ENCODE data around the gene DCST1. TPM values are rescaled to one million over a fixed set of nuclear protein-coding genes. Genes with fewer than 3 reads are reported as not detected.

Gene DCST1
- total RNA-seq, 1 experiment from 2014 or later = 0.32 TPM

DNA sequence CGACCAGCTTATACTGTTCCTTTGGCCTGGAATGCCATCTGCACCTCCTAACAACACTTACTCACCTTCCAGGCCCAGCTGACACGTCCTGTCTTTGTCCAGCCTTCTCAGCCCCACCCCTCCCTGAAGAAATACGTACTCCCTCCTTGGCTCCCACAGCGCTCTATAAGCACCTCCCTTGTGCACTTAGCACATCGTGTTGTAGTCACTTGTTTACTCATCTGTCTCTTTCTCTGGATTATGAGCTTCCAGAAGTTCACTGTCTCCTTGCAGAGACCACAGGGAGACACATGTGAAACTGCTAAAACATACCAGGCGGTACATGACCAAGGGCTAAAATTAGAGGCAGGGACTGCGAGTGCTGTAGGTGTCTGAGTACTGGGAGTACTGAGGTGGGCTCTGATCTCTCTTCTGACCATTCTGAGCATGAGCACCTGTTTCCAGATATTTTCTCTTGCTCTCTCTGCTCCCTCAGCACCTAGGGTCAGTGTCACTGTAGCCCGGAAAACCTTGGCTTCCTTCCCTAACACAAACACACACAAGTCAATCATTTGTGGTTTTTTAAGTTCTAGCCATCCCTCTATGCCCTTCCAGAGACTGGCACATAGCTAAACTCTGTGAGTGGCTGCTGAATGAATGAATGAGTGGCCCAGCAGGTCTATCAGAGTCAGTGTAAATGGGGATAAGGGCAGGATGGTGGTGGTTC lies 5.1 kb downstream of the DCST1 start (continued):
- TF ChIP-seq SP1 (IDR thresholded peaks at IDR 0.05; ENCODE audit: low read depth) (no peak), JUND (IDR thresholded peaks at IDR 0.05) (no peak), YY1 (IDR thresholded peaks at IDR 0.05; ENCODE audit: extremely low read depth, insufficient replicate concordance, low read depth, low read length) (no peak), TCF7L2 (IDR thresholded peaks at IDR 0.05; ENCODE audit: borderline replicate concordance, extremely low read depth, insufficient read depth, insufficient read length) (no peak), POLR2AphosphoS5 (IDR thresholded peaks at IDR 0.05; ENCODE audit: low read depth, low read length) (no peak)
- TF ChIP-seq, protein P1, sequence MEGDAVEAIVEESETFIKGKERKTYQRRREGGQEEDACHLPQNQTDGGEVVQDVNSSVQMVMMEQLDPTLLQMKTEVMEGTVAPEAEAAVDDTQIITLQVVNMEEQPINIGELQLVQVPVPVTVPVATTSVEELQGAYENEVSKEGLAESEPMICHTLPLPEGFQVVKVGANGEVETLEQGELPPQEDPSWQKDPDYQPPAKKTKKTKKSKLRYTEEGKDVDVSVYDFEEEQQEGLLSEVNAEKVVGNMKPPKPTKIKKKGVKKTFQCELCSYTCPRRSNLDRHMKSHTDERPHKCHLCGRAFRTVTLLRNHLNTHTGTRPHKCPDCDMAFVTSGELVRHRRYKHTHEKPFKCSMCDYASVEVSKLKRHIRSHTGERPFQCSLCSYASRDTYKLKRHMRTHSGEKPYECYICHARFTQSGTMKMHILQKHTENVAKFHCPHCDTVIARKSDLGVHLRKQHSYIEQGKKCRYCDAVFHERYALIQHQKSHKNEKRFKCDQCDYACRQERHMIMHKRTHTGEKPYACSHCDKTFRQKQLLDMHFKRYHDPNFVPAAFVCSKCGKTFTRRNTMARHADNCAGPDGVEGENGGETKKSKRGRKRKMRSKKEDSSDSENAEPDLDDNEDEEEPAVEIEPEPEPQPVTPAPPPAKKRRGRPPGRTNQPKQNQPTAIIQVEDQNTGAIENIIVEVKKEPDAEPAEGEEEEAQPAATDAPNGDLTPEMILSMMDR (IDR thresholded peaks at IDR 0.05 in 2 of 3, conservative IDR thresholded peaks at IDR 0.05 in 1 of 3; ENCODE audit: borderline replicate concordance in 1 of 3, insufficient read depth in 1 of 3, low read depth in 2 of 3, low read length in 2 of 3) = no peak

DNA sequence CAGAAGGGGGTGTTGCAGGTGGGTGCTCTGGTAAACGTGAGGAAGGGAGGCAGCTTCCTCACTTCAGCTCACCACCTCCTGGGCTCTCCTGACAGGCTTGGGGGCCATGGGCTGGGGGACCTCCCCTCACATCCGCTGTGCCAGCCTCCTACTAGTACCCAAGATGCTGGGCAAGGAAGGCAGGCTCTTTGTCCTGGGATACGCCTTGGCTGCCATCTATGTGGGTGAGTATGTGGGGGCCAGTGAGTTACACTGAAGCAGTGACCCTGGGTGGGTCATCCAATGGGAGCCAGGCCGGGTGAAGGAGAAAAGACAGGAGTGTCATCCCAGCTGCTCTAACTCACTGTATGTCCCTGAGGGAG lies 5.7 kb downstream of the DCST1 start:
- H3K4me1 ChIP-seq (ENCODE audit: control insufficient read depth in 1 of 2, insufficient read depth in 2 of 2, low read length in 2 of 2) = peaks cover 0 to 12% of the 10 kb centered on the region in 2 experiments; a peak in 2 of 4 replicates
- no peaks in the 10 kb centered on the region for H4K20me1 ChIP-seq (ENCODE audit: insufficient read depth)
- H3K27me3 ChIP-seq (ENCODE audit: insufficient read depth, low read length) = no peaks in the 10 kb centered on the region
- ChIA-PET RAD21 (ENCODE audit: low non-redundant PET in 1 of 2, low total read pairs in 2 of 2, uncharacterized antibody in 2 of 2, unreplicated experiment in 2 of 2) (no interaction called here), CTCF (interaction anchor here (1.7 kb wide), 1 partner anchor 9 kb away, joined by 6 read pairs; no protein-coding TSS in a partner anchor), POLR2A (interaction anchor here (1.2 kb wide), 1 partner anchor 56 kb away, joined by 3 read pairs; the partner anchor contains the start of gene FLAD1)
- no peak overlapping the region for H3K9ac ChIP-seq (ENCODE audit: low read length)
- ATAC-seq = no peak
- no peak for DNase-seq (ENCODE audit: low read depth, low spot score)
- intact Hi-C loops (cut with micrococcal nuclease) = no loop called here
- H3K4me2 ChIP-seq (ENCODE audit: low read length) = no peak overlapping the region
- H3K4me3 ChIP-seq (replicated peaks in 1 of 2; ENCODE audit: low read depth in 1 of 2, low read length in 2 of 2) = no peak overlapping the region
- H3K9me2 ChIP-seq (ENCODE audit: insufficient read depth) = no peaks in the 10 kb centered on the region
- H2AFZ ChIP-seq (ENCODE audit: low read depth, low read length, poor library complexity, severe bottlenecking) = no peak overlapping the region
- no peaks in the 10 kb centered on the region for H3K79me2 ChIP-seq (ENCODE audit: insufficient read depth, low read length)
- no TSS peak for BruUV-seq (replicated peaks)
- no peaks in the 10 kb centered on the region for H3K9me3 ChIP-seq (ENCODE audit: control insufficient read depth in 1 of 2, insufficient read depth in 1 of 2, low read depth in 1 of 2, low read length in 2 of 2)
- H3K27ac ChIP-seq (ENCODE audit: low read depth, low read length) = no peak overlapping the region
- no peaks in the 10 kb centered on the region for H3K36me3 ChIP-seq (ENCODE audit: control insufficient read depth in 1 of 2, insufficient read depth in 2 of 2, low read length in 2 of 2)
- TF ChIP-seq SP1 (IDR thresholded peaks at IDR 0.05; ENCODE audit: low read depth) (no peak), CBX3 (IDR thresholded peaks at IDR 0.05; ENCODE audit: low read depth) (no peak), EGR1 (IDR thresholded peaks at IDR 0.05; ENCODE audit: low read depth) (no peak), EZH2 (IDR thresholded peaks at IDR 0.05) (no peak), SIN3A (IDR thresholded peaks at IDR 0.05; ENCODE audit: low read depth) (no peak), RAD21 (IDR thresholded peaks at IDR 0.05; ENCODE audit: low read depth) (no peak), SRF (IDR thresholded peaks at IDR 0.05; ENCODE audit: low read depth) (no peak), POLR2A (IDR thresholded peaks at IDR 0.05; ENCODE audit: borderline replicate concordance, extremely low read depth, insufficient read depth, insufficient read length) (no peak), EZH2phosphoT487 (IDR thresholded peaks at IDR 0.05; ENCODE audit: borderline replicate concordance) (no peak), FOSL1 (IDR thresholded peaks at IDR 0.05; ENCODE audit: low read depth) (no peak), TCF7L2 (IDR thresholded peaks at IDR 0.05; ENCODE audit: borderline replicate concordance, extremely low read depth, insufficient read depth, insufficient read length) (no peak)
- TF ChIP-seq, protein P2, sequence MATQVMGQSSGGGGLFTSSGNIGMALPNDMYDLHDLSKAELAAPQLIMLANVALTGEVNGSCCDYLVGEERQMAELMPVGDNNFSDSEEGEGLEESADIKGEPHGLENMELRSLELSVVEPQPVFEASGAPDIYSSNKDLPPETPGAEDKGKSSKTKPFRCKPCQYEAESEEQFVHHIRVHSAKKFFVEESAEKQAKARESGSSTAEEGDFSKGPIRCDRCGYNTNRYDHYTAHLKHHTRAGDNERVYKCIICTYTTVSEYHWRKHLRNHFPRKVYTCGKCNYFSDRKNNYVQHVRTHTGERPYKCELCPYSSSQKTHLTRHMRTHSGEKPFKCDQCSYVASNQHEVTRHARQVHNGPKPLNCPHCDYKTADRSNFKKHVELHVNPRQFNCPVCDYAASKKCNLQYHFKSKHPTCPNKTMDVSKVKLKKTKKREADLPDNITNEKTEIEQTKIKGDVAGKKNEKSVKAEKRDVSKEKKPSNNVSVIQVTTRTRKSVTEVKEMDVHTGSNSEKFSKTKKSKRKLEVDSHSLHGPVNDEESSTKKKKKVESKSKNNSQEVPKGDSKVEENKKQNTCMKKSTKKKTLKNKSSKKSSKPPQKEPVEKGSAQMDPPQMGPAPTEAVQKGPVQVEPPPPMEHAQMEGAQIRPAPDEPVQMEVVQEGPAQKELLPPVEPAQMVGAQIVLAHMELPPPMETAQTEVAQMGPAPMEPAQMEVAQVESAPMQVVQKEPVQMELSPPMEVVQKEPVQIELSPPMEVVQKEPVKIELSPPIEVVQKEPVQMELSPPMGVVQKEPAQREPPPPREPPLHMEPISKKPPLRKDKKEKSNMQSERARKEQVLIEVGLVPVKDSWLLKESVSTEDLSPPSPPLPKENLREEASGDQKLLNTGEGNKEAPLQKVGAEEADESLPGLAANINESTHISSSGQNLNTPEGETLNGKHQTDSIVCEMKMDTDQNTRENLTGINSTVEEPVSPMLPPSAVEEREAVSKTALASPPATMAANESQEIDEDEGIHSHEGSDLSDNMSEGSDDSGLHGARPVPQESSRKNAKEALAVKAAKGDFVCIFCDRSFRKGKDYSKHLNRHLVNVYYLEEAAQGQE (IDR thresholded peaks at IDR 0.05; ENCODE audit: low read depth) = no peak
- TF ChIP-seq, protein P1 (IDR thresholded peaks at IDR 0.05 in 2 of 3, conservative IDR thresholded peaks at IDR 0.05 in 1 of 3; ENCODE audit: borderline replicate concordance in 1 of 3, insufficient read depth in 1 of 3, low read depth in 2 of 3, low read length in 2 of 3) = no peak
- TF ChIP-seq, protein P3, sequence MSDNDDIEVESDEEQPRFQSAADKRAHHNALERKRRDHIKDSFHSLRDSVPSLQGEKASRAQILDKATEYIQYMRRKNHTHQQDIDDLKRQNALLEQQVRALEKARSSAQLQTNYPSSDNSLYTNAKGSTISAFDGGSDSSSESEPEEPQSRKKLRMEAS (IDR thresholded peaks at IDR 0.05) = no peak
